Keratinocyte (primary cell): ENCODE results near the gene POC5. TPM values are rescaled to one million over a fixed set of nuclear protein-coding genes. Genes with fewer than 3 reads are reported as not detected.

Source experiments
- DNase-seq: peaks from one replicate; pipeline ENCODE4 v3.0.0-alpha.2; 2011; ENCODE audit warnings: low read depth, missing footprints, low spot score
- FAIRE-seq: peaks from 2 replicates; lab custom pipeline; 2011; peaks lifted over from hg19 to GRCh38; lab: Jason Lieb, UNC
- H2AFZ ChIP-seq: 2 replicates; pipeline ENCODE4 v1.6.0; 2012; ENCODE audit warnings: low read length, control low read depth, inconsistent platforms; ENCODE audit not compliant: control insufficient read depth
- H3K27ac ChIP-seq: 2 replicates; pipeline ENCODE4 v1.5.1; 2011; ENCODE audit warnings: low read length; ENCODE audit not compliant: control insufficient read depth, insufficient read depth
- H3K27me3 ChIP-seq: 3 replicates; pipeline ENCODE4 v1.6.0; 2011; ENCODE audit warnings: low read length; ENCODE audit not compliant: control insufficient read depth, insufficient read depth; ENCODE audit errors: extremely low read depth
- H3K36me3 ChIP-seq, 2 experiments: 2 replicates in 1 of 2; 3 replicates in 1 of 2; pipeline ENCODE4 v1.5.1; 2011; ENCODE audit warnings: low read length in 2 of 2, mild to moderate bottlenecking in 1 of 2; ENCODE audit not compliant: control insufficient read depth in 2 of 2, insufficient read depth in 2 of 2; ENCODE audit errors: extremely low read depth in 1 of 2
- H3K4me1 ChIP-seq: 3 replicates; pipeline ENCODE4 v1.5.1; 2011; ENCODE audit warnings: low read length; ENCODE audit not compliant: control insufficient read depth, insufficient read depth; ENCODE audit errors: extremely low read depth
- H3K4me2 ChIP-seq: 3 replicates; pipeline ENCODE4 v1.6.0; 2011; ENCODE audit warnings: low read depth, low read length; ENCODE audit not compliant: control insufficient read depth, insufficient read depth; ENCODE audit errors: extremely low read depth
- H3K4me3 ChIP-seq, 3 experiments: fragments of 200-600 bp in 1 of 3; sonication (generic) in 1 of 3; 2 replicates in 2 of 3; 3 replicates in 1 of 3; pipeline ENCODE4 v1.5.1; 2011 to 2016; ENCODE audit warnings: low read length in 3 of 3, mild to moderate bottlenecking in 3 of 3, control low read depth in 2 of 3, inconsistent platforms in 1 of 3, low read depth in 1 of 3, mixed read lengths in 1 of 3, mixed run types in 1 of 3, moderate library complexity in 1 of 3; ENCODE audit not compliant: control insufficient read depth in 2 of 3, insufficient read depth in 2 of 3; ENCODE audit errors: extremely low read depth in 1 of 3
- H3K79me2 ChIP-seq: 2 replicates; pipeline ENCODE4 v1.6.0; 2012; ENCODE audit warnings: low read length; ENCODE audit not compliant: control insufficient read depth, insufficient read depth
- H3K9ac ChIP-seq: 3 replicates; pipeline ENCODE4 v1.6.0; 2011; ENCODE audit warnings: low read length; ENCODE audit not compliant: control insufficient read depth, insufficient read depth; ENCODE audit errors: extremely low read depth
- H3K9me1 ChIP-seq: 3 replicates; pipeline ENCODE4 v1.6.0; 2011; ENCODE audit warnings: low read length; ENCODE audit not compliant: control insufficient read depth, insufficient read depth; ENCODE audit errors: extremely low read depth
- H3K9me3 ChIP-seq: 2 replicates; pipeline ENCODE4 v1.5.1; 2012; ENCODE audit warnings: low read depth, low read length; ENCODE audit not compliant: control insufficient read depth
- H4K20me1 ChIP-seq: 3 replicates; pipeline ENCODE4 v1.6.0; 2011; ENCODE audit warnings: low read length; ENCODE audit not compliant: control insufficient read depth, insufficient read depth; ENCODE audit errors: extremely low read depth
- EZH2 ChIP-seq: IDR thresholded peaks from one replicate; pipeline ENCODE4 v1.6.1; 2012; ENCODE audit warnings: inconsistent platforms, mild to moderate bottlenecking, low read length, moderate library complexity
- dilution Hi-C: fragments of 300-500 bp; cut with MboI; formaldehyde crosslinking; loops from one replicate; pipeline ENCODE4 v1.7.0; 2020; ENCODE audit warnings: low sequenced_read_pairs; ENCODE audit not compliant: extremely low pct_ligation_motif_present
- polyA plus RNA-seq, 5 experiments: library from polyadenylated mRNA; depleted of rRNA in 3 of 5; stranded (reverse) in 3 of 5; stranded (forward) in 1 of 5; unstranded in 1 of 5; fragments of >200 nt; gene quantifications; 1 replicate in 1 of 5; 2 replicates in 3 of 5; 3 replicates in 1 of 5; pipeline versions ENCODE4 v1.2.1 to v1.2.3, GENCODE V29; 2011 to 2012; ENCODE audit warnings: missing spikeins in 2 of 5, low read depth in 1 of 5, low replicate concordance in 1 of 5
- small RNA-seq, 3 experiments: library from RNA; depleted of rRNA; stranded (forward); fragments of <200 nt; gene quantifications; one replicate each; pipeline ENCODE3, GENCODE V24; 2012; ENCODE audit warnings: low read depth in 3 of 3, low replicate concordance in 1 of 3; ENCODE audit not compliant: insufficient read length in 3 of 3
- TF ChIP-seq, protein P1 (sequence below), 3 experiments: IDR thresholded peaks in 1 of 3; conservative IDR thresholded peaks in 1 of 3; optimal IDR thresholded peaks in 1 of 3; 2 replicates in 2 of 3; 3 replicates in 1 of 3; pipeline versions ENCODE3 to v1.5.1; 2011; ENCODE audit warnings: low read length in 3 of 3, mild to moderate bottlenecking in 3 of 3, moderate library complexity in 2 of 3, control low read depth in 1 of 3, inconsistent platforms in 1 of 3; ENCODE audit not compliant: insufficient read depth in 2 of 3; ENCODE audit errors: extremely low read depth in 1 of 3

Gene POC5
- polyA plus RNA-seq, 1 donor (not counting 4 experiments of a cell fraction or from before 2014, with no cell fraction given), result 10.4 TPM

DNA sequence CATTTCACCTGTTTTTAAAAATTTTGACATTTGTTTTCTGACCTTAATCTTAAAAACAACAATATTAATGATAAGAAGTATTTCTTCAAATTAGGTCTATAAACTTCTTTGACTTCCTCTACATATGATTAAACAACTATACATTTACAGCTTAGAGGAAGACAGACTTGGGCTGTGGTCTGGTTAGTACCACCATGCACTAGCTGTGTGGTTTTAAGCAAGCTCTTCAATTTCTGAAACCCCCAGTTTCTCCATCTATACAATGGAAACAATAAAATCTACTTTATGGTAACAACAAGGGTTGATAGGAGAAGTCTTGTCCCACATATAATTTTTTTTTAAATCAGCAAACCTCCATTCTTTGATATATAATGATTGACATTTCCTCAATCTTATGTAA, 90.3 kb downstream of the POC5 start:
- FAIRE-seq, result no peak
- Histone ChIP-seq H3K79me2 (no peaks in the 10 kb centered on the region), H3K9me1 (no peaks in the 10 kb centered on the region), H2AFZ (no peak overlapping the region), H3K27me3 (no peaks in the 10 kb centered on the region), H3K4me1 (peaks cover 22% of the 10 kb centered on the region), H3K9ac (no peak overlapping the region), H3K36me3 (no peaks in the 10 kb centered on the region), H3K9me3 (no peaks in the 10 kb centered on the region), H3K4me3 (no peak overlapping the region), H4K20me1 (no peaks in the 10 kb centered on the region), H3K27ac (no peak overlapping the region), H3K4me2 (no peak overlapping the region)
- TF ChIP-seq EZH2, result no peak
- TF ChIP-seq, protein P1, sequence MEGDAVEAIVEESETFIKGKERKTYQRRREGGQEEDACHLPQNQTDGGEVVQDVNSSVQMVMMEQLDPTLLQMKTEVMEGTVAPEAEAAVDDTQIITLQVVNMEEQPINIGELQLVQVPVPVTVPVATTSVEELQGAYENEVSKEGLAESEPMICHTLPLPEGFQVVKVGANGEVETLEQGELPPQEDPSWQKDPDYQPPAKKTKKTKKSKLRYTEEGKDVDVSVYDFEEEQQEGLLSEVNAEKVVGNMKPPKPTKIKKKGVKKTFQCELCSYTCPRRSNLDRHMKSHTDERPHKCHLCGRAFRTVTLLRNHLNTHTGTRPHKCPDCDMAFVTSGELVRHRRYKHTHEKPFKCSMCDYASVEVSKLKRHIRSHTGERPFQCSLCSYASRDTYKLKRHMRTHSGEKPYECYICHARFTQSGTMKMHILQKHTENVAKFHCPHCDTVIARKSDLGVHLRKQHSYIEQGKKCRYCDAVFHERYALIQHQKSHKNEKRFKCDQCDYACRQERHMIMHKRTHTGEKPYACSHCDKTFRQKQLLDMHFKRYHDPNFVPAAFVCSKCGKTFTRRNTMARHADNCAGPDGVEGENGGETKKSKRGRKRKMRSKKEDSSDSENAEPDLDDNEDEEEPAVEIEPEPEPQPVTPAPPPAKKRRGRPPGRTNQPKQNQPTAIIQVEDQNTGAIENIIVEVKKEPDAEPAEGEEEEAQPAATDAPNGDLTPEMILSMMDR (optimal IDR thresholded peaks at IDR 0.05 in 1 of 3, IDR thresholded peaks at IDR 0.05 in 1 of 3, conservative IDR thresholded peaks at IDR 0.05 in 1 of 3; ENCODE audit: extremely low read depth in 1 of 3, insufficient read depth in 2 of 3, low read length in 3 of 3), result no peak
- DNase-seq, result no peak
- dilution Hi-C loops, result no loop called here

Small RNAs within 50 kb of the gene (small RNA-seq; reads per million reads assigned to genes)
- 0 reads per million in 3 experiments for gene RNU6-680P

Other genes starting within 250 kb of the POC5 start
- 13.0 to 20.8 TPM (median 14.2 TPM) in 3 replicates for gene CERT1, start 205.8 kb downstream of the POC5 start, polyA plus RNA-seq
- 12.1 to 25.8 TPM (median 18.7 TPM) in 3 replicates for gene POLK, start 205.5 kb downstream of the POC5 start, polyA plus RNA-seq
- 0.27 to 1.4 TPM (median 1.1 TPM) in 3 replicates for gene ANKDD1B, start 106.0 kb downstream of the POC5 start, polyA plus RNA-seq